OCI-LY3 (cell line): ENCODE measurements around the gene QPCT.

Source experiments
- H2AFZ ChIP-seq: fragments of 200-600, 300-600 bp; shearing (Covaris generic); 2 replicates; pipeline ENCODE4 v1.6.0; 2014; ENCODE audit warnings: antibody characterized with exemption, low read depth, low read length
- H3K27ac ChIP-seq: fragments of 200-600, 300-600 bp; sonication (generic); 2 replicates; pipeline ENCODE4 v1.5.1; 2014; ENCODE audit warnings: mild to moderate bottlenecking, low read length, moderate library complexity, mixed read lengths
- H3K27me3 ChIP-seq: fragments of 200-600, 300-600 bp; sonication (generic); 2 replicates; pipeline ENCODE4 v1.6.1; 2014; ENCODE audit warnings: low read depth, low read length, mixed read lengths
- H3K36me3 ChIP-seq: fragments of 200-600, 300-600 bp; sonication (generic); replicated peaks from 2 replicates; pipeline ENCODE3; 2014; ENCODE audit warnings: low read depth, low read length, mixed read lengths
- H3K4me1 ChIP-seq: fragments of 300-600, 200-600 bp; sonication (generic); 2 replicates; pipeline ENCODE4 v1.6.1; 2014; ENCODE audit warnings: low read length, mixed read lengths
- H3K4me2 ChIP-seq: fragments of 200-600, 300-600 bp; sonication (generic); 2 replicates; pipeline ENCODE4 v1.6.1; 2014; ENCODE audit warnings: low read length, mixed read lengths
- H3K4me3 ChIP-seq: fragments of 300-600, 200-600 bp; sonication (generic); 2 replicates; pipeline ENCODE4 v1.5.1; 2014; ENCODE audit warnings: antibody characterized with exemption, mild to moderate bottlenecking, low read length, moderate library complexity
- H3K79me2 ChIP-seq: fragments of 300-600, 200-600 bp; shearing (Covaris generic); 2 replicates; pipeline ENCODE4 v1.6.1; 2014; ENCODE audit warnings: mild to moderate bottlenecking, low read length, mixed read lengths
- H3K9ac ChIP-seq: fragments of 300-600, 200-600 bp; shearing (Covaris generic); 2 replicates; pipeline ENCODE4 v1.6.0; 2014; ENCODE audit warnings: mild to moderate bottlenecking, low read length, moderate library complexity
- H3K9me3 ChIP-seq: fragments of 200-600, 300-600 bp; shearing (Covaris generic); 2 replicates; pipeline ENCODE4 v1.6.1; 2014; ENCODE audit warnings: low read length, mixed read lengths; ENCODE audit not compliant: insufficient read depth
- H4K20me1 ChIP-seq: fragments of 200-600, 300-600 bp; sonication (generic); 2 replicates; pipeline ENCODE4 v1.6.1; 2016; ENCODE audit warnings: low read length, mixed read lengths; ENCODE audit not compliant: insufficient read depth
- CTCF ChIP-seq: fragments of 200-600, 300-600 bp; sonication (generic); IDR thresholded peaks from 2 replicates; pipeline ENCODE4 v1.5.1; 2014; ENCODE audit warnings: antibody characterized with exemption, low read length, low read depth
- EZH2phosphoT487 ChIP-seq: fragments of 200-600 bp; shearing (Covaris generic); IDR thresholded peaks from 2 replicates; pipeline ENCODE4 v1.6.1; 2018; ENCODE audit warnings: antibody characterized with exemption, mixed run types, low read depth

The QPCT gene

GRCh38 chr2:37330681-37331080 is 13.7 kb upstream of the QPCT start:
- no peak for TF ChIP-seq CTCF
- TF ChIP-seq EZH2phosphoT487: no peak

GRCh38 chr2:37332560-37332959 is 11.9 kb upstream of the QPCT start:
- no peak overlapping the region for H2AFZ ChIP-seq
- peaks cover 11% of the 10 kb centered on the region for H3K4me1 ChIP-seq
- no peak overlapping the region for H3K27ac ChIP-seq
- H3K27me3 ChIP-seq: peaks cover 7% of the 10 kb centered on the region
- no peaks in the 10 kb centered on the region for H3K36me3 ChIP-seq
- H3K9ac ChIP-seq: no peak overlapping the region
- no peak for TF ChIP-seq EZH2phosphoT487
- no peak for TF ChIP-seq CTCF
- no peak overlapping the region for H3K4me2 ChIP-seq
- H3K9me3 ChIP-seq: no peaks in the 10 kb centered on the region
- no peak overlapping the region for H3K4me3 ChIP-seq
- no peaks in the 10 kb centered on the region for H3K79me2 ChIP-seq
- H4K20me1 ChIP-seq: no peaks in the 10 kb centered on the region

More at GRCh38 chr2:37330681-37331080, 13.7 kb upstream of the QPCT start:
- no peak overlapping the region for H3K4me2 ChIP-seq
- H4K20me1 ChIP-seq: no peaks in the 10 kb centered on the region
- peaks cover 12% of the 10 kb centered on the region for H3K4me1 ChIP-seq
- H3K27ac ChIP-seq: no peak overlapping the region
- no peak overlapping the region for H3K9ac ChIP-seq
- no peak overlapping the region for H2AFZ ChIP-seq
- no peaks in the 10 kb centered on the region for H3K36me3 ChIP-seq
- H3K79me2 ChIP-seq: no peaks in the 10 kb centered on the region
- H3K9me3 ChIP-seq: no peaks in the 10 kb centered on the region
- no peak overlapping the region for H3K4me3 ChIP-seq
- H3K27me3 ChIP-seq: peaks cover 19% of the 10 kb centered on the region

GRCh38 chr2:37333256-37333655 is 11.2 kb upstream of the QPCT start:
- Histone ChIP-seq H3K9me3 (no peaks in the 10 kb centered on the region), H3K9ac (no peak overlapping the region), H3K27me3 (peaks cover 12% of the 10 kb centered on the region), H3K79me2 (no peaks in the 10 kb centered on the region), H3K4me2 (no peak overlapping the region), H4K20me1 (no peaks in the 10 kb centered on the region), H3K27ac (no peak overlapping the region), H3K4me3 (no peak overlapping the region), H3K4me1 (peaks cover 11% of the 10 kb centered on the region), H3K36me3 (no peaks in the 10 kb centered on the region), H2AFZ (no peak overlapping the region)
- no peak for TF ChIP-seq EZH2phosphoT487
- no peak for TF ChIP-seq CTCF

- Histone ChIP-seq H3K79me2 (no peaks in the 10 kb centered on the region), H3K4me3 (no peak overlapping the region), H3K4me2 (no peak overlapping the region), H4K20me1 (no peaks in the 10 kb centered on the region), H2AFZ (no peak overlapping the region), H3K9ac (no peak overlapping the region), H3K36me3 (no peaks in the 10 kb centered on the region), H3K27ac (no peak overlapping the region), H3K27me3 (peaks cover 27% of the 10 kb centered on the region), H3K9me3 (no peaks in the 10 kb centered on the region), H3K4me1 (peaks cover 8% of the 10 kb centered on the region)
- no peak for TF ChIP-seq CTCF
- TF ChIP-seq EZH2phosphoT487: no peak
These were observed 8.8 kb upstream of the QPCT start for GRCh38 chr2:37335604-37336003.
